HCT116 (cell line): ENCODE measurements around the gene RAB25.

ENCODE experiments used
- CTCF ChIP-seq, 3 experiments: fragments of 200-600 bp in 1 of 3; sonication (generic) in 1 of 3; IDR thresholded peaks in 2 of 3; conservative IDR thresholded peaks in 1 of 3; 2 replicates each; pipeline ENCODE4 v1.5.1; 2012 to 2017; ENCODE audit warnings: low read depth in 2 of 3, low read length in 2 of 3, antibody characterized with exemption in 1 of 3, borderline replicate concordance in 1 of 3, control low read depth in 1 of 3, mild to moderate bottlenecking in 1 of 3, mixed read lengths in 1 of 3, mixed run types in 1 of 3, moderate library complexity in 1 of 3; ENCODE audit not compliant: insufficient read depth in 1 of 3
- EGR1 ChIP-seq: IDR thresholded peaks from 2 replicates; pipeline ENCODE4 v1.6.1; 2012; ENCODE audit warnings: low read depth
- EZH2 ChIP-seq: fragments of 200-600 bp; sonication (generic); IDR thresholded peaks from 2 replicates; pipeline ENCODE4 v1.6.1; 2017; ENCODE audit warnings: antibody characterized with exemption, mixed run types
- JUND ChIP-seq: IDR thresholded peaks from 2 replicates; pipeline ENCODE4 v1.6.1; 2012
- POLR2A ChIP-seq: IDR thresholded peaks from 2 replicates; pipeline ENCODE4 v1.7.0; 2011; ENCODE audit warnings: borderline replicate concordance; ENCODE audit not compliant: insufficient read depth, insufficient read length; ENCODE audit errors: extremely low read depth
- POLR2AphosphoS5 ChIP-seq: IDR thresholded peaks from 2 replicates; pipeline ENCODE4 v1.6.1; 2011; ENCODE audit warnings: mild to moderate bottlenecking, low read depth, low read length, moderate library complexity
- SP1 ChIP-seq: IDR thresholded peaks from 2 replicates; pipeline ENCODE4 v1.6.1; 2012; ENCODE audit warnings: low read depth
- TCF7L2 ChIP-seq: IDR thresholded peaks from 2 replicates; pipeline ENCODE4 v1.7.0; 2011; ENCODE audit warnings: borderline replicate concordance, inconsistent platforms; ENCODE audit not compliant: insufficient read depth, insufficient read length; ENCODE audit errors: extremely low read depth
- YY1 ChIP-seq: IDR thresholded peaks from 2 replicates; pipeline ENCODE4 v1.6.1; 2011; ENCODE audit warnings: low read length, low read depth, moderate library complexity, mild to moderate bottlenecking; ENCODE audit not compliant: insufficient replicate concordance; ENCODE audit errors: extremely low read depth
- ZFX ChIP-seq: fragments of 450-650 bp; IDR thresholded peaks from 2 replicates; pipeline ENCODE4 v1.6.1; 2017
- ZNF274 ChIP-seq: fragments of 200-500 bp; sonication (Bioruptor generic); IDR thresholded peaks from 2 replicates; pipeline ENCODE4 v1.6.1; 2014; ENCODE audit warnings: mild to moderate bottlenecking, low read depth, low read length, inconsistent platforms

- no peak for TF ChIP-seq EZH2
- TF ChIP-seq SP1, result no peak
- no peak for TF ChIP-seq CTCF (IDR thresholded peaks at IDR 0.05 in 2 of 3, conservative IDR thresholded peaks at IDR 0.05 in 1 of 3; ENCODE audit: borderline replicate concordance in 1 of 3, insufficient read depth in 1 of 3, low read depth in 2 of 3, low read length in 2 of 3)
- no peak for TF ChIP-seq ZFX
- TF ChIP-seq YY1, result no peak
- no peak for TF ChIP-seq ZNF274
- no peak for TF ChIP-seq POLR2AphosphoS5
- no peak for TF ChIP-seq JUND
- TF ChIP-seq POLR2A, result no peak
- TF ChIP-seq TCF7L2, result no peak
- TF ChIP-seq EGR1, result no peak
Measured at GRCh38 chr1:156072251-156072650, 11.3 kb downstream of the RAB25 start.
